Activated naive CD4-positive, alpha-beta T cell treated with anti-CD3 and anti-CD28 coated beads, Interleukin-2, amount 50 U/mL, for 72 hours (primary cell): Measurements from ENCODE around the gene ETS1. TPM values are rescaled to one million over a fixed set of nuclear protein-coding genes. Genes with fewer than 3 reads are reported as not detected.

ENCODE experiments used
- ATAC-seq, 2 donors: fragments of 150-1000 bp; cut with Tn5 transposase; 2 replicates each; pipeline ENCODE4 v1.10.0; 2021; ENCODE audit warnings: mild to moderate bottlenecking in 2 of 2, moderate library complexity in 2 of 2
- DNase-seq, 2 donors: peaks; one replicate each; pipeline ENCODE4 v3.0.0; 2021 to 2022; ENCODE audit warnings: low spot score in 2 of 2
- H3K27ac Mint-ChIP-seq, 2 donors: one replicate each; pipeline ENCODE4 v1.8.0; 2022; ENCODE audit warnings: mild to moderate bottlenecking in 2 of 2, mixed read lengths in 2 of 2
- H3K36me3 Mint-ChIP-seq, 2 donors: one replicate each; pipeline ENCODE4 v1.8.0; 2022; ENCODE audit warnings: mixed read lengths in 2 of 2
- H3K9me3 Mint-ChIP-seq, 2 donors: one replicate each; pipeline ENCODE4 v1.8.0; 2022; ENCODE audit warnings: mixed read lengths in 2 of 2
- total RNA-seq, 2 donors: library from RNA; stranded (reverse); gene quantifications; one replicate each; pipeline ENCODE4 v1.2.3, GENCODE V29; 2022

The ETS1 gene
- total RNA-seq, 2 donors from 2014 or later, result 176 to 461 TPM

DNA sequence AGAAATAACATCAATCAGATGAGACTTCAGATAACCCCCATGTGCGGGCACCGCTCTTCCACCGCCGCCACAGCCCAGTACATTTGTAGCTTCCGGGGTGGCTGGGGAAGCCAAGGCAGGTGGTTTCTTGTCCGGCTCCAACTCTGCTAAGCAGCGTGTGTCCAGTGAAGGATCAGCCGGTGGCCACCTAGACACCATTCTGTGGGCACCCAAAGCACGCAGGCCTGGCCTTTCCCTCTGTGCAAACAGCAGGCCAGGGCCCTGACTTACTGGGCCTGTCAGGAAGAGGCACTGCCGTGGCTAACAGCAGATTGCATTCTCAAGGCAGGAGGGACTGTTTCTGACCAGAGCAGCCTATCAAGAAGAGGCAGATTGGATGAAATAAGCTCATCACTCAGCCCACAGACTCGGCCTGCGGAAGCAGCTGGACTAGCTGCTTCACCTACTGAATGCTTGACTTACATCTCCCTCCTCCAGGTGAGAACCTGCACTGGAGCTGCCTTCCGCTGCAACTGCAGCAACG lies 74.8 kb downstream of the ETS1 start:
- DNase-seq (no peak), ATAC-seq (peak; percentile 62 to 72)
- no peaks in the 10 kb centered on the region for H3K9me3 Mint-ChIP-seq
- H3K36me3 Mint-ChIP-seq, result peaks cover 62 to 88% of the 10 kb centered on the region in 2 donors
- H3K27ac Mint-ChIP-seq, result peak overlapping the region; percentile 87 to 97

DNA sequence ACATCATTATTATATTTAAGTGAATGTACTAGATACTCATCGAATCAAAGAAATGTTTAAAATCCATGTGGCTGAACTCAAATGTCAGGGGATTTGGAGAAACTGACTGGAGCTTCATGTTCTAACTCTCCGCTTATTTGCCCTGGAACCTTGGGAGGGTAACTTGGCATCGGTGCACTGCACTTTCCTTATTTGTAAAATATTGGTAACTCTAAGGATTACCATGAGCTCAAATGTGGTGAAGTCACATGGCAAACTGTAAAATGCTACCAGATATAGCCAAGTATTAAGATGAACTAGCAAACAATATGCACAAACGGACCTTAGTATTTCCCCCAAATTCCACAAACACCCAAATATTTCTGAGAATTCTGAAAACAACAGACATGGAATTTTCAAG lies 75.6 kb downstream of the ETS1 start:
- DNase-seq (no peak), ATAC-seq (no peak)
- Mint-ChIP-seq H3K27ac (peak overlapping the region; percentile 81 to 97), H3K36me3 (peaks cover 62 to 88% of the 10 kb centered on the region in 2 donors), H3K9me3 (no peaks in the 10 kb centered on the region)

- H3K27ac Mint-ChIP-seq, result peak overlapping the region; percentile 96 to 97
- ATAC-seq (peak; percentile 28 to 39), DNase-seq (no peak)
- peaks cover 47 to 88% of the 10 kb centered on the region in 2 donors for H3K36me3 Mint-ChIP-seq
- H3K9me3 Mint-ChIP-seq, result no peaks in the 10 kb centered on the region
Observed at GRCh38 chr11:128509621-128510389, 77.6 kb downstream of the ETS1 start.

DNA sequence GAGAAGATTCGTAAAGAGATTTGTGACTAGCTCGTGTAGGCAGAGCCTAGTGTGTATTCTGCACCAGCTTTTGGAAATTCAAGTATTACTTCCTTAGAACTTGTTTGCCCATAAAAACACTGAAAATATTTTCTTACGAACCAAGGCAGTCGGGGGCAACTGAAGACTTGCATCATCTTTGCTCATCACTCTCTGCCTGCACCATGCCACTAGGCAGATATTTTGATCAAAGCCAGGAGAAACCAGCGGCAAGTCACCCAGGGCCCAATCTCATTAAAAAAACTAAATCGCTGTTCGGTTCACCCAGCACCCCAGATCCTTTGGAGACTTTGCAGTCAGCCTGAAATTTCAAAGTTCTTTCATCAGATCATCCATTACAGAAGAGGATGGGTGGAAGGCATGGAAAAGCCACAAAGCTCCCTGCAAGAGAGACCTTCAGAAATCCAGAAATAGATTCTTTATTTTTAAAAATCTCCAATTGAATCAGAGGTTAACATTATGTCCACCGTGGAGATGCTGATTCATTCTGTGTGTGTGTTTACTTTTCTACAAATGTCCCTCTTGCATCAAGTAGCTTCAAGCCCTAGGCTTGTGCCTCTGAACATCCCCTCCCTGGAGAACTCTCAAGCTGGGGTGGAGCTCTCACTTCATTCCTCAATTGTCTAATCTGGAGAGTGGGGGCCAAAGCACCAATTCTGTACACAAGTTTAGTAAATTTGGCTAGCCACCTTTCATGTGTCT lies 78.4 kb downstream of the ETS1 start:
- H3K27ac Mint-ChIP-seq, result peak overlapping the region; percentile 96 to 97
- ATAC-seq (no peak), DNase-seq (no peak)
- H3K36me3 Mint-ChIP-seq, result peaks cover 47 to 82% of the 10 kb centered on the region in 2 donors
- no peaks in the 10 kb centered on the region for H3K9me3 Mint-ChIP-seq

DNA sequence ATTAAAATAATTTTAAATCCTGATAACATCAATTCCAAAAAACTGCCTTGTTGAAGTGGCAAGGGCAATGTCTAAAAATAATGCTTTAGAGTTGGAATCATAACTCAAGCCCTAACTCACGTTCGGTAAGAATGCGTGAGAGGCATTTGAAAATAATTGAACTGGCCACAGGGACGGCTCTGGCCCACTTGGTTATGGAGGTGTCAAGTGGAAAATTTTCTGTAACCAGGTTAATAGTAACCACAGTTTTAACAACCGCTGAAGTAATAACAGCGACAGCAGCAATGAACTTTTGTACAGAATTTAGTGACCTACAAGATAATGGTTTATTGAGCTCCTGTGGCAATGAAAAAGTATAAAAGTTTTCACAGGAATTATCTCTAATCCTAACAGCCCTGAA lies 79.4 kb downstream of the ETS1 start:
- H3K36me3 Mint-ChIP-seq, result peaks cover 45 to 79% of the 10 kb centered on the region in 2 donors
- no peak for DNase-seq
- no peak for ATAC-seq
- H3K9me3 Mint-ChIP-seq, result no peaks in the 10 kb centered on the region
- peak overlapping the region; percentile 96 to 97 for H3K27ac Mint-ChIP-seq

DNA sequence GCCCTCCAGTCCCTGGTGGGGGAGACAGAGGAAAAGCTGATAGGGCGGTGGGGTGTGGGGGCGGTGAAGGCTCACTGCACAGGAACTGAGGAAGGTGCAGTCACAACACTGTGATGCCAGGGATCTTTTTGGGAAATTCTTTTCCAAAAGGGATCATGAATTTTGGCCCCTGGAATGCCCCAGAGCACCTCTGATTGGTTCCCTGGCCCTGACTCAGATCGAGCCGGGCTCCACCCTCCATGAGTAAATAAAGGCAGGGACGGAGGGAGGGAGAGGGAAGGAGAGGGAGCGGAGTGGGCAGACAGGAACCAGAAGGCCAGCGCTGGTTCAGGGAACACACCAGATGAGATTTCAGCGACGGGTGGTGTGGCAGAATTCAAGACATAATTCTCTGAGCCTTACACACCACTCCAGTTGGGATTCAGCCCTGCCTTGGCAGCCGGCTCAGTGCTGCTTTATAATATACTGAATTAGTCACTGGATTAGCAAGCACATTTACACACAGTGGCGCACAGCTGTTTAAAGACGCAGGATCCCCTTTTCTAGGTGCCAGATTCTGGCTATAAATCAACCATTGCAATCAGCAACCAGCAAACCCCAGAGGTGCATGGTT lies 80.3 kb downstream of the ETS1 start:
- peak in 1 of 2 donors; percentile 71 for DNase-seq
- peak; percentile 55 to 62 for ATAC-seq
- Mint-ChIP-seq H3K27ac (peak overlapping the region; percentile 96 to 97), H3K36me3 (peaks cover 38 to 77% of the 10 kb centered on the region in 2 donors), H3K9me3 (no peaks in the 10 kb centered on the region)

DNA sequence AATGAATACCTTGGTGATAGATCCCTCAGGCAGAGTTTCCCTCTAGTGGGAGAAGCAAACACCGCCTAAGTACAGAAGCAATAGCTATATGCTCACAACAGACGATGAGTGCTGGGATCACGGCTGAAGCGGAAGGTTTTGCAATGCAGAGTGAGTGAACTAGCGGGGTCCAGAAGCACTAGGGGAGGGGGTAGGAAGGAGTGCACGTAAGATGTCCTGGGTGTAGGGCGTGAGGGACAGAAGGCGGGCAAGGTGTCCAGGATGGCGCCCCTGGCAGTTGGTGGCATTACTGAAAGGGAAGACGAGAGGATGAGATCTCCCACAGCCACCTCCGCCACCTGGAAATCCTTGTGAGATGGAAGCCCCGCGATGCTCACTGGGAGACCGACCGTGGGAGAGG lies 81.0 kb downstream of the ETS1 start:
- ATAC-seq, result peak in 1 of 2 donors; percentile 6
- Mint-ChIP-seq H3K36me3 (peaks cover 41 to 80% of the 10 kb centered on the region in 2 donors), H3K27ac (peak overlapping the region; percentile 96 to 97), H3K9me3 (no peaks in the 10 kb centered on the region)
- no peak for DNase-seq

GRCh38 chr11:128505449-128506065 lies 81.8 kb downstream of the ETS1 start:
- H3K9me3 Mint-ChIP-seq, result no peaks in the 10 kb centered on the region
- DNase-seq (no peak), ATAC-seq (peak in 1 of 2 donors; percentile 14)
- peak overlapping the region; percentile 96 to 97 for H3K27ac Mint-ChIP-seq
- peaks cover 41 to 82% of the 10 kb centered on the region in 2 donors for H3K36me3 Mint-ChIP-seq

GRCh38 chr11:128504486-128504885 lies 82.9 kb downstream of the ETS1 start:
- peak; percentile 2 to 18 for ATAC-seq
- Mint-ChIP-seq H3K9me3 (no peaks in the 10 kb centered on the region), H3K36me3 (peaks cover 42 to 79% of the 10 kb centered on the region in 2 donors), H3K27ac (peak overlapping the region; percentile 96 to 97)
- DNase-seq, result no peak

DNA sequence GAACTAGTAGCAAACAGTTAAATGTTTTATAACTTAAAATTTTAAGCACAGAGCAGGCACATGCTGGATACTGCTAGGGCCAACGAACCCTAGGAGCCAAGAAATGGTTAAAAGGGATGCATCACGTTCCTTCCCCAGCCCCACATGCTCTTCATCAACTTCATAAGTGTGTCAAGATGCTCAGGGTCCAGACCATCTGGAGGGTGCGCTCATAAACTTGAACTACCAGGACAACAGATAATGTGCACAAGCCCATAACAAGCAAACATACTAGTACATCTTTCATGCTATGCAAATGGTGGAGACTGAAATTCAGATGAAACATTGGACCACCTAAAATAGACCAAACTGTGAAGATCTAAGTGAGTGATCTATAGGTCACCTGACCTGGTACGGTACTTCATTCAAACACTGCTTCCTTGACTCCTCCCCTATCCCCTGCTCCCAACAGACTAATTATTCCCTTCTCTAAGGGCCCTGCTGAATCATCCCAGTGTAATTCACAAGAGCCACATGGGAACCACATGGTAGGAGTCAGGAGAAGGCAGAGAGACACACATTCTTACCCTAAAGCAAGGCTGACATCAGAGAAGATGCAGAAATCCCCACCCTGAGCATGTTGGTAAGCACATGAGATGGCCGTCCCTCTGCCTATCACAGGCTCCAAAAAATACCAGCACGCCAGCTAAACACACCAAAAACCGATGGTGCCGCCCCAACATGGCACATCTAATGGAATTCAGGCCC lies 83.9 kb downstream of the ETS1 start:
- DNase-seq (no peak), ATAC-seq (peak; percentile 35 to 44)
- H3K27ac Mint-ChIP-seq, result peak overlapping the region; percentile 96 to 97
- H3K36me3 Mint-ChIP-seq, result peaks cover 38 to 78% of the 10 kb centered on the region in 2 donors
- no peaks in the 10 kb centered on the region for H3K9me3 Mint-ChIP-seq

DNA sequence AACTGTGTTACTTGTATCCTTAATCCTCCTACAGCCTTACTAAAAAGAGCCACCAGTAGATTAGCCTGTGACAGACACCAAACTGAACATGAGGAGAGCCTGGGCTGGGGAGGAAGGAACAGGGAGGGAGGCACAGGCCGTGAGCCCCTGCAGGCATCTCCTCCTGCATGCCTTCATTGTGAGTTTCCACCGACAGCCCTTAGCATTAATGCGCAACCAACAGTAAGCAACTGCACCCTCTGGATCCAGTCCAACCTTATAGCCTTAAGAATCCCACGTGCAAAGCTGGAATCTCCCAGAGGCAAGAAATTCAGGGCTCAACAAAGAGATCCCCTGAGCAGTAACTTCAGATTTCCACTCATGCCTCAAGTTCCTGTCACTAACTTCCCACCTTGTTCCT lies 84.6 kb downstream of the ETS1 start:
- peaks cover 35 to 80% of the 10 kb centered on the region in 2 donors for H3K36me3 Mint-ChIP-seq
- no peaks in the 10 kb centered on the region for H3K9me3 Mint-ChIP-seq
- peak overlapping the region; percentile 96 to 97 for H3K27ac Mint-ChIP-seq
- DNase-seq (no peak), ATAC-seq (no peak)

DNA sequence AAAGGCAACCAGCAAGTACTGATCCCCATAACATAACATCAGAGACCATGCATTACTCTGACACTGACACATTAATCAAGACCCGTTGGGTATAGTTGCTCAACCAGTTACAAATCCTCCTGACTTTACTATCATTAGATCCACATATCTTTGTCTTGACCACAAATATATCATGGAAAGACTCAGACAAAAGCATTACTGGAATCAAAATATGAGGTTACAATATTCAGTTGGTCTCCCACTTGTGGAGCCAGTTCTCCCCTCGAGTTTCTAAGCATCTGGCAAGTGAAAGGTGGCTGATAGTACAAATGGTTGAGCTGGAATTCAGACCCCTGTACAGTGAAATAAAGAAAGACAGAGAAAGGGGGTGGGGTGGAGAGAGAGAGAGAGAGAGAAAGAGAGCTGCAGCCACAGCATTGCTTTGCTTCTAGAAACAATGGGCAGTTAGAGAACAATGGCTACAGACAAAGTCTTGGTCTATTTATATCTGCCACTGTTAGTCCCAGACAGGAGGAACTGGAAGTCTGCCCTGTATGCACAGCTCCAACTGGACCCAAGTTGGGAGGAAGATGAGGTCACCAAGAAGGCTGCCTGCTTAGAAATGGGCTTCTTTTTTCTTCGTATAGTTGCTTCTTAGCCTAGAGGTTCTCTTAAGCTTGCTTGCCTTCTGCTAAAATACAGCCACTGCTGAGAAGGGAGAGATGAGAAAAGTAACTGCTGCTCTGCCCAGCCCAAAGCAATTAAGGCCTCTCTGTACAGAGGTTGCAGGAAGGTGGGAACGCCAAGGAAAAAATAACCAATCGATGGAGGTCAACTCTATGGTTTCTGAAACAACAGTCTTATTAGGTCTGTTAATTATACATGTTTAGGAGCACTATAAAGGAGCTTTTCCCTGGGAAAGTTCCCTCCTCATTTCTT lies 85.5 kb downstream of the ETS1 start:
- Mint-ChIP-seq H3K9me3 (no peaks in the 10 kb centered on the region), H3K36me3 (peaks cover 34 to 79% of the 10 kb centered on the region in 2 donors), H3K27ac (peak overlapping the region; percentile 96 to 97)
- no peak for ATAC-seq
- no peak for DNase-seq

DNA sequence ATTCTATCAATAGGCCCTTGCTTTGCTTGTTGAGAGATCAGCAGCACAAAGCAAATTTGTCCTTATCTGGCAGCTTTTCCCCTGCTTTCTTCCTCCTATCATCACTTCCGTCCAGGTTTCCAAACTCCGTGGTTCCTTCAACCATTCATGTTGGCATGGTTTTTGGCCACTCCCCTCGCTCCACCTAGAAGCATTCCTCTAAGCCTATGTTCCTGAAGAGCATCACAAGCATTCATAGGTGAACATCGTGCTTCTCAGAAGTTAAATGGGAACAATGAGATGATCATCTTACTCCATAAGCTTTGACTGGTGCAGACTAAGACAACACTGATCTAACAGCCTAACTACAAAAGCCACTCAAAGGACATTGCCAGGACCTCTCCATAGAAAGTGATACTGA lies 86.3 kb downstream of the ETS1 start:
- DNase-seq (no peak), ATAC-seq (no peak)
- Mint-ChIP-seq H3K36me3 (peaks cover 39 to 79% of the 10 kb centered on the region in 2 donors), H3K9me3 (no peaks in the 10 kb centered on the region), H3K27ac (peak overlapping the region; percentile 96 to 97)

- Mint-ChIP-seq H3K9me3 (no peaks in the 10 kb centered on the region), H3K27ac (peak overlapping the region; percentile 96 to 97), H3K36me3 (peaks cover 43 to 79% of the 10 kb centered on the region in 2 donors)
- ATAC-seq (no peak), DNase-seq (no peak)
Observed at GRCh38 chr11:128500493-128500892, 86.9 kb downstream of the ETS1 start.
